Transverse colon (tissue), 4 donors: ENCODE measurements around the gene RPIA. TPM values are rescaled to one million over a fixed set of nuclear protein-coding genes. Genes with fewer than 3 reads are reported as not detected.
"Not testable (repeated sequence)": the region's sequence is repeated elsewhere in the genome, so short reads cannot be mapped to it uniquely, and the experiment has no call there.

Source experiments
- DNase-seq: peaks from one replicate; pipeline ENCODE4 v3.0.0-alpha.2; 2019
- H3K27ac ChIP-seq, 4 donors: fragments of 200-600 bp; sonication (generic); 2 replicates each; pipeline ENCODE4 v1.5.1; 2016 to 2018; ENCODE audit warnings: inconsistent platforms in 4 of 4
- H3K27me3 ChIP-seq: fragments of 200-600 bp; sonication (generic); 2 replicates; pipeline ENCODE4 v1.5.1; 2017; ENCODE audit warnings: inconsistent platforms
- H3K36me3 ChIP-seq, 4 donors: fragments of 200-600 bp; sonication (generic); 2 replicates each; pipeline ENCODE4 v1.5.1; 2017 to 2019; ENCODE audit warnings: inconsistent platforms in 4 of 4
- H3K4me1 ChIP-seq, 4 donors: fragments of 200-600 bp; sonication (generic); 2 replicates each; pipeline ENCODE4 v1.5.1; 2017 to 2020; ENCODE audit warnings: inconsistent platforms in 4 of 4
- H3K4me3 ChIP-seq, 4 donors: fragments of 200-600 bp; sonication (generic); 1 replicate in 1 of 4; 2 replicates in 3 of 4; pipeline versions ENCODE4 v1.5.1 to v1.6.1; 2017 to 2019; ENCODE audit warnings: inconsistent platforms in 4 of 4
- H3K9me3 ChIP-seq, 2 donors: fragments of 200-600 bp; sonication (generic); 2 replicates each; pipeline ENCODE4 v1.5.1; 2017 to 2019; ENCODE audit warnings: inconsistent platforms in 2 of 2
- WGBS, 2 donors: methylation state at CpG; one replicate each; pipeline ENCODE4 v1.1.5; 2018; ENCODE audit warnings: low coverage in 1 of 2; 5-methylcytosine and 5-hydroxymethylcytosine counted together
- in situ Hi-C, 4 donors: fragments of 200-750 bp; cut with MboI; loops; one replicate each; pipeline versions ENCODE4 v1.15.0 to v1.15.1; 2017; ENCODE audit warnings: low sequenced_read_pairs in 3 of 4, low pct_ligation_motif_present in 1 of 4, low pct_unique_long_range_greater_than_20kb in 1 of 4
- intact Hi-C: fragments of 100-400 bp; cut with DNase I; formaldehyde crosslinking; loops from one replicate; pipeline ENCODE4 v1.15.1; 2023; ENCODE audit warnings: low total_unique reads
- total RNA-seq, 4 donors: library from RNA; depleted of rRNA; stranded (reverse); fragments of >200 nt; gene quantifications; one replicate each; pipeline ENCODE4 v1.1.0, GENCODE V29; 2016

The RPIA gene
- total RNA-seq, 4 donors from 2014 or later, result 2.2 to 20.8 (median 9.7) TPM

DNA sequence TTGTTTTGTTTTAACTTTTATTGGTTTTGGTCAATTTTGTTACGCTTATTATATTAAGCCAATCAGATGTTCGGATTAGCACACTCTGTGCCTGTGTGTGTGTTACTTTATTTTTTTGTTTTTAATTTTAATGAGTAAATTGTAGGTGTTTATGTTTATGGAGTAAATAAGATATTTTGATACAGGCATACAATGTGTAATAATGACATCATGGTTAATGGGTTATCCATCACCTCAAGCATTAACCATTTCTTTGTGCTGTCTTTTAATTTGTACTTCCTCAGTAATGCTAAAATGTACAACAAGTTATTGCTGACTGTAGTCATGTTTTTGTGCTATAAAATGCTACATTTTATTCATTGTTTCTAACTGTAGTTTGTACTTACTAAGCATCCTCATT lies 97.7 kb downstream of the RPIA start:
- H3K4me3 ChIP-seq, H3K9me3 ChIP-seq, H3K36me3 ChIP-seq, DNase-seq, in situ Hi-C loops, H3K4me1 ChIP-seq, H3K27ac ChIP-seq, H3K27me3 ChIP-seq, intact Hi-C loops: not testable (repeated sequence)
- 91 to 96% methylated on average over 2 of the region's 2 CpGs for WGBS, 2 donors

DNA sequence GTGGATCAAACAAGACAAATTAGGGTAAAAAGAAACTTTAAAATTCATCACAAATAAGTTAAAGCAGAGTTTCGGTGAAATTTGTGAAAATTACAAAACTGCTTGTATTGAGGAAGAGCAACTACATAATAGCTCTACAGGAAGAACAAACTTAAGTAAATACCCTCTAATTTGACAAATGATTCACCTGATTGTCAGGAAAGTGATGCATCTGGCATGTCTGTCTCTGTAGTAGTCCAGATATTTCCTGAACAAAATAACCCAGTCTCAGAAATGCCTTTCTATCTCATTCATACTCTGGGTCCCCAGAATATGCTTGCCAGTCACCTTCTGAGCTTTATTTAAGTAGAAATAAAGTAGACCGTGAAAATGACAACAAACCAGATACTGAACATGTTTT lies 104.5 kb downstream of the RPIA start:
- H3K27me3 ChIP-seq, H3K4me1 ChIP-seq, H3K9me3 ChIP-seq, intact Hi-C loops, H3K27ac ChIP-seq, in situ Hi-C loops, DNase-seq, H3K36me3 ChIP-seq, H3K4me3 ChIP-seq: not testable (repeated sequence)
- WGBS, 2 donors, result 83 to 87% methylated on average over 2 of the region's 2 CpGs

DNA sequence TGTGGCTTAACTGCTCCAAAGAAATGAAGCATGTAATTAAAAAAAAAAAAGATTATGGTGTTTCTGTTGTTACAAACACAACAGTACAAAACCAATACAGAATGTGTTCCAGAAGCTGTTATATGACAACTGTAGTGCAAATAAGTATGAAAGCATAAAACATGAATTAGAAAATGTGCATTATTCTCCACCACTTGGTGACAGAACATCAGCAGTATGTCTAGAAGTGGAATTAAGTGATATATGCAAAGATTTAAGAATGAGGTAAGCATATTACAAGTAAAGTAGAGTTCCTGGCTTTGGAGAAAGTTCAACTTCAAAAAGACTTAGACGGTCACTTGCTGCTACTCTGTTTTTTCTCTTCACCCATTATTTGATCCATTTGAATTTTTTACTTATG lies 105.0 kb downstream of the RPIA start:
- H3K36me3 ChIP-seq, in situ Hi-C loops, H3K4me1 ChIP-seq, H3K27ac ChIP-seq, intact Hi-C loops, H3K27me3 ChIP-seq, H3K9me3 ChIP-seq, DNase-seq, H3K4me3 ChIP-seq: not testable (repeated sequence)
- WGBS, 2 donors, result 87 to 90% methylated on average over 1 of the region's 1 CpG

DNA sequence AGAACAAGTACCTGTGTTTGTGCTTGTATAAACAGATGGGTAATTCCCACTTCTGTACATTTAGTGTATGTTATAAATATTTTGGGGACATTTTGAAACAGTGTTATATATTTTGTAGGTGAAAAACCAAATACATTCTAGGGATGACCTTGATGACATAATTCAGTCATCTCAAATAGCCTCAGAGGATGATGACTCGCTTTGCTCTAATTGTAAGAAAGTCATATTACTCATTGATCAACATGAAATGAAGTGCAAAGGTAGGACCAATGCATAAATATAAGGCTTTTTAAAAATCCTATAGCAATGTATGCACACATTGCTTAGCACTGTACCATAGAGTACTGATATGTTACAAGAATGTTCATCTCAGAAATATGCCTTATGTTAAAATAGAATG lies 105.7 kb downstream of the RPIA start:
- H3K36me3 ChIP-seq, in situ Hi-C loops, H3K4me1 ChIP-seq, H3K4me3 ChIP-seq, H3K9me3 ChIP-seq, H3K27me3 ChIP-seq, DNase-seq, H3K27ac ChIP-seq, intact Hi-C loops: not testable (repeated sequence)
- WGBS, 2 donors, result 56 to 58% methylated on average over 1 of the region's 1 CpG

Other genes with a start within 250 kb of the RPIA start
- not detected for gene FOXI3, start 239.0 kb upstream of the RPIA start, total RNA-seq
- gene EIF2AK3, start 64.2 kb upstream of the RPIA start, total RNA-seq, result 10 to 100 TPM; 19.5 to 44.8 (median 32.9) TPM